ENCODE data around the gene LMOD1.
"Not testable (repeated sequence)": the region's sequence is repeated elsewhere in the genome, so short reads cannot be mapped to it uniquely, and the experiment has no call there.

The LMOD1 gene

DNA sequence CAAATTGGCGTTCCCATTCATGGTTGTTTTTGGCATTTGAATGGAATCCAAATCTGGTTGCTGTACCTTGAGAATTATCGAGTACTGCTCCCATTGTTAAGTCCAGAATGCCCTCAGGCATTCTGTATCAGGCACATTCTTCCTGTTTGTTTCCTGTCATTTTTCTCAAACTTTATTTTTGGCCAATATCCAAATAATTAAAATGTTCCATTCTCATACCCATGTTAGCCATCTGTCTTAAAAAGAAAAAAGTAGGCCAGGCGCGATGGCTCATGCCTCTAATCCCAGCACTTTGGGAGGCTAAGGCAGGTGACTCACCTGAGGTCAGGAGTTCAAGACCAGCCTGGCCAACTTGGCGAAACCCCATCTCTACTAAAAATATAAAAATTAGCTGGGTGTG, 86.9 kb downstream of the LMOD1 start:
- Histone ChIP-seq H3K9me3 (ENCODE audit: control insufficient read depth, insufficient read depth, low read length) (no peaks in the 10 kb centered on the region), H3K36me3 (ENCODE audit: insufficient read depth, low read length) (peaks cover 29% of the 10 kb centered on the region), H3K9ac (ENCODE audit: low read depth, low read length) (no peak overlapping the region), H3K4me1 (ENCODE audit: insufficient read depth, low read length) (no peaks in the 10 kb centered on the region)

DNA sequence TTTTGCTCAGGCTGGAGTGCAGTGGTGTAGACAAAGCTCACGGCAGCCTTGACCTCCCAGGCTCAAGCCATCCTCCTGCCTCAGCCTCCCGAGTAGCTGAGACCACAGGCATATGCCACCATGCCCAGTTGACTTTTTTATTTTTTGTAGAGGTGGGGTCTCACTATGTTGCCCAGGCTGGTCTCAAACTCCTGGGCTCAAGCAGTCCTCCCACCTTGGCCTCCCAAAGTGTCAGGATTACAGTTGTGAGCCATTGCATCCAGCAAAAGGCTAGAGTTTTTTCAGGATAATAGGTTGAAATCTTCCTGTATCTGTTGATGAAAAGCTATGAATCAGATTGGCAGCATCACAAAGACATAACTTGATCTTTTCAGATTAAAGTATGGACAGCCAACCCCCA, 89.6 kb downstream of the LMOD1 start:
- not testable (repeated sequence) for H3K9me3 ChIP-seq (ENCODE audit: control insufficient read depth, insufficient read depth, low read length); H3K4me1 ChIP-seq (ENCODE audit: insufficient read depth, low read length); H3K9ac ChIP-seq (ENCODE audit: low read depth, low read length)
- H3K36me3 ChIP-seq (ENCODE audit: insufficient read depth, low read length): peaks cover 46% of the 10 kb centered on the region

DNA sequence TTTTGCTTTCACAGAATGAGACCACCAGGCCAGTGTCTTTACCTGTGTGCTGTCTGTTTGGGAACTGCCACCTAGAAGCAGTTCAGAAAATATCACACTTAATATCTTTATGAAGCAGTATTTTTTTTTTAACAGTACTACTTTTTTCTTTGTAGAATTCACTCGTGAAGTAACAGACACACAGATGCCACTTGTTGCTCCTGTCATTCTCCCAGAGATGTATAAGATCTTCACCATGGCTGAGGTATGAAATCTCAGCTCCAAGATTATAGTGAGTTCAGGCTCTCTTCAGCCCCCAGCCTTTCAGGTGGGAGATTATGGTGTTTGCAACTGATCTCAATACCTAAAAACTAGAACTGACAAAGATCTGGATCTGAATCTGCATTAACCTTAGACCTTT, 94.4 kb downstream of the LMOD1 start:
- Histone ChIP-seq H3K9ac (ENCODE audit: low read depth, low read length) (no peak overlapping the region), H3K9me3 (ENCODE audit: control insufficient read depth, insufficient read depth, low read length) (no peaks in the 10 kb centered on the region), H3K4me1 (ENCODE audit: insufficient read depth, low read length) (0 out of 2 replicates have a peak, but pooled peaks cover 6% of the 10 kb centered on the region), H3K36me3 (ENCODE audit: insufficient read depth, low read length) (peaks cover 52% of the 10 kb centered on the region)

DNA sequence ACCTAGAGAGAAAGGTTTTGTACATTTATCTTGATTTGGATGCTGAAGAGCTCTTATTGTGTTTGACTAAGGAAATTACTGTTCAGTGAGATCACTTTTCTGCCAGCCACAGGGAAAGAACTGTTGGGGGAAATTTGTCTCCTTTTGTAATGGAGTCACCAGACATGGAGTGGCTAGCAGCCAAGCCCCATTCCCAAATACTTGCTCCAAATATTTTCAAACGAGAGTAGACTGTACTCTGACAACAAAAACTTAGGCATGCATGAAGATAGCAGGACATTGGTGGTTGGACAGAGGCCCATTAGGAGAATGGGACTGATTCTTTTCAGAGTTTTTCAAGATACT, 96.3 kb downstream of the LMOD1 start:
- 0 out of 2 replicates have a peak, but pooled peaks cover 6% of the 10 kb centered on the region for H3K4me1 ChIP-seq (ENCODE audit: insufficient read depth, low read length)
- H3K9ac ChIP-seq (ENCODE audit: low read depth, low read length): no peak overlapping the region
- H3K9me3 ChIP-seq (ENCODE audit: control insufficient read depth, insufficient read depth, low read length): no peaks in the 10 kb centered on the region
- peaks cover 46% of the 10 kb centered on the region for H3K36me3 ChIP-seq (ENCODE audit: insufficient read depth, low read length)

DNA sequence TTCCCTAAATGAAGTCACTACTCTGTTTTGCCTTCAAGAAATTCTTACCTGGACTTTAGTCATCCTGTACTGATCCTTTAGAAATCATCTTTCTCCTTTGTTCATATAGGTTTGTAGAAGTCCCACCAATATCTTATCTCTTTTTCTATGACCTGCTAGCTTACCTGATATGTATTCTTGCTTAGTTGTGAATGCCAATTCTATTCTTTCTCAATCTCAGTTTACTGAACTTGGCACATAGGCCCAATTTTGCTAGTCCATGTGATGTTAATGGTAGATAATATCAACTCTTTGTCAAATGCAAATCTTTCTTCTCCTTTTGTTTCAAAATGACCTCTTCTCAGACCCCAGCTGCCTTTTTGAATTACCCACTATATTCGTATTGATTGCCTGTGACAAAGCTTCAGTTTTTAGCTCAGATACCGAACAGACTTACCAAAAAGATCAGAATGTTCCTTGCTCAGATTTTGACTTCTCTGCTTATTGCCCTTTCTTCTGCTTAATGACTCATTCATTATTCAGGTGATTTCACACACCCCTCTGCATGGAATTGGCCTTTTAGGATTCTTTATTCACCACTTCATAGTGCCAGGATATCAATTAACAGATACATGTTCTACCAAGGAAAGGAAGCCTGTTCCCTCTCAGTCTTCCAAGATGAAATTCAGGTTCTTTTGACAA, 96.8 kb downstream of the LMOD1 start:
- Histone ChIP-seq H3K4me1 (ENCODE audit: insufficient read depth, low read length) (0 out of 2 replicates have a peak, but pooled peaks cover 6% of the 10 kb centered on the region), H3K36me3 (ENCODE audit: insufficient read depth, low read length) (peaks cover 43% of the 10 kb centered on the region), H3K9ac (ENCODE audit: low read depth, low read length) (no peak overlapping the region), H3K9me3 (ENCODE audit: control insufficient read depth, insufficient read depth, low read length) (no peaks in the 10 kb centered on the region)

DNA sequence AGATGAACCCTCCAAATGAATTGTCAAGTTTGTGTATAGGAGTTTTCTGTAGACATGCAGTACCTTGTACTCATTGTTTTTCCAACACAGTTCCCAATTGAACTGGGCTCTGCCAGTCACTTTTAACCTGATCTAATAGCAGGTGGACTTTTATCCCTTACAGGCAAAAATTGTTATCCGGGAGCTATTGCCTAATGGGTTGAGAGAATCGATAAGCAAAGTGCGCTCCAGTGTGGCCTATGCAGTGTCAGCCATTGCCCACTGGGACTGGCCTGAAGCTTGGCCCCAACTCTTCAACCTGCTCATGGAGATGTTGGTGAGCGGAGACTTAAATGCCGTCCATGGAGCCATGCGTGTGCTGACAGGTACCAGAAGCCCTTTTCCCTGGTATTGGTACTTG, 98.1 kb downstream of the LMOD1 start:
- Histone ChIP-seq H3K9ac (ENCODE audit: low read depth, low read length) (no peak overlapping the region), H3K4me1 (ENCODE audit: insufficient read depth, low read length) (0 out of 2 replicates have a peak, but pooled peaks cover 6% of the 10 kb centered on the region), H3K9me3 (ENCODE audit: control insufficient read depth, insufficient read depth, low read length) (no peaks in the 10 kb centered on the region), H3K36me3 (ENCODE audit: insufficient read depth, low read length) (peaks cover 36% of the 10 kb centered on the region)

DNA sequence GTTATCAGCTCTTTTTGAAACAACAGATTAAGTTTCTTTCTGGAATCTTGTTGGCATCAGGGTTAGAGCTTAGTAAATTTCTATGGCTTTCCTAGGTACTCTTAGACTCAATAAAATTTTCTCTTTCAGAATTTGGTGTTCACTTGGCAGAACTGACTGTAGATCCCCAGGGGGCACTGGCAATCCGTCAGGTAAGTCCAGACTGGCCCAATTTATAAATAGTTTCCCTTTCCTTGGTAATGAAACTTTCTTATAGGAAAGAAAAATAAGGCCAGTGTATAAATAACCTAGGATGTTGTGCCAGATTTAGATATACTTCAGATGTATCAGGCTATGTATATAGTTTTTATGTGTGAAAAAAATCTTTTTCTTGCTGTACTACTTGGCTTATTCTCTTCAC, 99.2 kb downstream of the LMOD1 start:
- H3K9ac ChIP-seq (ENCODE audit: low read depth, low read length): no peak overlapping the region
- H3K36me3 ChIP-seq (ENCODE audit: insufficient read depth, low read length): peaks cover 28% of the 10 kb centered on the region
- H3K4me1 ChIP-seq (ENCODE audit: insufficient read depth, low read length): peaks cover 11% of the 10 kb centered on the region
- H3K9me3 ChIP-seq (ENCODE audit: control insufficient read depth, insufficient read depth, low read length): no peaks in the 10 kb centered on the region
